Mesendoderm (in vitro differentiated cells): Measurements from ENCODE around the gene FHL1.

Source experiments
- DNase-seq: peaks from one replicate; pipeline ENCODE4 v3.0.0; 2013
- H2AK5ac ChIP-seq: 2 replicates; pipeline ENCODE4 v1.6.1; 2013; ENCODE audit warnings: low read length, inconsistent platforms
- H2BK120ac ChIP-seq: 2 replicates; pipeline ENCODE4 v1.6.1; 2013; ENCODE audit warnings: low read depth, mild to moderate bottlenecking, low read length, moderate library complexity, mixed read lengths
- H2BK15ac ChIP-seq: replicated peaks from 2 replicates; pipeline ENCODE4 v1.6.1; 2013; ENCODE audit warnings: low read depth, mild to moderate bottlenecking, moderate library complexity
- H2BK5ac ChIP-seq: 2 replicates; pipeline ENCODE4 v1.6.1; 2013; ENCODE audit warnings: low read length, inconsistent platforms
- H3K18ac ChIP-seq: 2 replicates; pipeline ENCODE4 v1.6.1; 2013; ENCODE audit warnings: mild to moderate bottlenecking, low read length, mixed read lengths
- H3K23ac ChIP-seq: one replicate; pipeline ENCODE4 v1.6.1; 2013; ENCODE audit warnings: low read length
- H3K27ac ChIP-seq: 2 replicates; pipeline ENCODE4 v1.5.1; 2013; ENCODE audit warnings: low read depth, mild to moderate bottlenecking, inconsistent platforms, low read length, moderate library complexity
- H3K27me3 ChIP-seq: 2 replicates; pipeline ENCODE4 v1.6.1; 2013; ENCODE audit warnings: low read length, control low read depth, mild to moderate bottlenecking, inconsistent platforms; ENCODE audit not compliant: insufficient read depth, poor library complexity
- H3K36me3 ChIP-seq: 2 replicates; pipeline ENCODE4 v1.6.1; 2013; ENCODE audit warnings: low read length, inconsistent platforms; ENCODE audit not compliant: control insufficient read depth, insufficient read depth
- H3K4ac ChIP-seq: one replicate; pipeline ENCODE4 v1.6.1; 2013; ENCODE audit warnings: low read depth, mild to moderate bottlenecking, low read length, moderate library complexity
- H3K4me1 ChIP-seq: 2 replicates; pipeline ENCODE4 v1.6.1; 2013; ENCODE audit warnings: low read depth, low read length, inconsistent platforms; ENCODE audit not compliant: control insufficient read depth
- H3K4me2 ChIP-seq: 2 replicates; pipeline ENCODE4 v1.6.1; 2013; ENCODE audit warnings: low read length
- H3K4me3 ChIP-seq: 2 replicates; pipeline ENCODE4 v1.5.1; 2013; ENCODE audit warnings: mild to moderate bottlenecking, low read length
- H3K56ac ChIP-seq: one replicate; pipeline ENCODE4 v1.6.1; 2013; ENCODE audit warnings: low read length
- H3K79me1 ChIP-seq: 2 replicates; pipeline ENCODE4 v1.6.1; 2013; ENCODE audit warnings: low read length, inconsistent platforms
- H3K79me2 ChIP-seq: 2 replicates; pipeline ENCODE4 v1.6.1; 2013; ENCODE audit warnings: mild to moderate bottlenecking, low read length; ENCODE audit not compliant: control insufficient read depth, insufficient read depth
- H3K9ac ChIP-seq: 2 replicates; pipeline ENCODE4 v1.6.1; 2013; ENCODE audit warnings: low read length, inconsistent platforms
- H4K5ac ChIP-seq: one replicate; pipeline ENCODE4 v1.6.1; 2013; ENCODE audit warnings: low read length
- H4K8ac ChIP-seq: one replicate; pipeline ENCODE4 v1.6.1; 2013; ENCODE audit warnings: low read depth, mild to moderate bottlenecking, control low read depth, low read length, moderate library complexity
- WGBS: extraction: QIAGEN DNeasy Blood & Tissue Kit; methylation state at CpG from one replicate; pipeline ENCODE4 v1.1.7; 2013; ENCODE audit warnings: low lambda C conversion rate, missing lambda C conversion rate; ENCODE audit not compliant: insufficient coverage; ENCODE audit errors: extremely low coverage; 5-methylcytosine and 5-hydroxymethylcytosine counted together

Gene FHL1

GRCh38 chrX:136112286-136112685 is 35.0 kb upstream of the FHL1 start:
- Histone ChIP-seq H3K79me2 (no peaks in the 10 kb centered on the region), H3K4me1 (no peaks in the 10 kb centered on the region), H4K5ac (no peak overlapping the region), H3K4me2 (no peak overlapping the region), H2BK120ac (no peak overlapping the region), H3K4me3 (no peak overlapping the region), H3K79me1 (no peaks in the 10 kb centered on the region), H3K23ac (no peak overlapping the region), H3K36me3 (no peaks in the 10 kb centered on the region), H3K27me3 (no peaks in the 10 kb centered on the region), H3K27ac (no peak overlapping the region), H2BK15ac (no peak overlapping the region), H4K8ac (no peak overlapping the region), H2BK5ac (no peak overlapping the region), H3K4ac (no peak overlapping the region), H2AK5ac (no peak overlapping the region), H3K56ac (no peak overlapping the region), H3K18ac (no peak overlapping the region), H3K9ac (no peak overlapping the region)
- no CpG with 5 or more reads among the region's 1 CpG for WGBS
- no peak for DNase-seq

- Histone ChIP-seq H4K5ac (no peak overlapping the region), H3K4me3 (no peak overlapping the region), H3K18ac (no peak overlapping the region), H2BK15ac (no peak overlapping the region), H3K23ac (no peak overlapping the region), H3K27me3 (no peaks in the 10 kb centered on the region), H3K79me1 (no peaks in the 10 kb centered on the region), H3K4me2 (no peak overlapping the region), H3K56ac (no peak overlapping the region), H3K27ac (no peak overlapping the region), H3K4me1 (no peaks in the 10 kb centered on the region), H3K4ac (no peak overlapping the region), H2AK5ac (no peak overlapping the region), H3K36me3 (no peaks in the 10 kb centered on the region), H3K9ac (no peak overlapping the region), H2BK120ac (no peak overlapping the region), H3K79me2 (no peaks in the 10 kb centered on the region), H4K8ac (no peak overlapping the region), H2BK5ac (no peak overlapping the region)
- no peak for DNase-seq
These were observed 34.6 kb upstream of the FHL1 start for GRCh38 chrX:136112778-136113177.

- Histone ChIP-seq H3K27me3 (no peaks in the 10 kb centered on the region), H3K4me1 (no peaks in the 10 kb centered on the region), H3K27ac (no peak overlapping the region), H2AK5ac (no peak overlapping the region), H3K9ac (no peak overlapping the region), H3K79me2 (no peaks in the 10 kb centered on the region), H2BK5ac (no peak overlapping the region), H4K8ac (no peak overlapping the region), H3K4me2 (no peak overlapping the region), H3K36me3 (no peaks in the 10 kb centered on the region), H3K79me1 (no peaks in the 10 kb centered on the region), H4K5ac (no peak overlapping the region), H3K56ac (no peak overlapping the region), H3K4ac (no peak overlapping the region), H3K4me3 (no peak overlapping the region), H3K23ac (no peak overlapping the region), H3K18ac (no peak overlapping the region), H2BK120ac (no peak overlapping the region), H2BK15ac (no peak overlapping the region)
- no CpG with 5 or more reads among the region's 5 CpGs for WGBS
- no peak for DNase-seq
These were observed 32.0 kb upstream of the FHL1 start for GRCh38 chrX:136115126-136115903.

- WGBS, result no CpG with 5 or more reads among the region's 3 CpGs
- H3K23ac ChIP-seq, result no peak overlapping the region
- no peaks in the 10 kb centered on the region for H3K36me3 ChIP-seq
- H3K79me2 ChIP-seq, result no peaks in the 10 kb centered on the region
- no peak overlapping the region for H2AK5ac ChIP-seq
- no peak overlapping the region for H3K27ac ChIP-seq
- no peak overlapping the region for H3K4me3 ChIP-seq
- H3K79me1 ChIP-seq, result no peaks in the 10 kb centered on the region
- no peak overlapping the region for H3K4ac ChIP-seq
- H3K9ac ChIP-seq, result no peak overlapping the region
- H3K27me3 ChIP-seq, result no peaks in the 10 kb centered on the region
- H4K5ac ChIP-seq, result no peak overlapping the region
- no peak overlapping the region for H2BK5ac ChIP-seq
- no peak overlapping the region for H4K8ac ChIP-seq
- no peak for DNase-seq
- no peak overlapping the region for H3K4me2 ChIP-seq
- H3K4me1 ChIP-seq, result no peaks in the 10 kb centered on the region
- no peak overlapping the region for H2BK15ac ChIP-seq
- H3K56ac ChIP-seq, result no peak overlapping the region
- H3K18ac ChIP-seq, result no peak overlapping the region
- no peak overlapping the region for H2BK120ac ChIP-seq
These were observed 31.4 kb upstream of the FHL1 start for GRCh38 chrX:136115904-136116297.

GRCh38 chrX:136121788-136122187 is 25.5 kb upstream of the FHL1 start:
- H3K27me3 ChIP-seq, result no peaks in the 10 kb centered on the region
- DNase-seq, result no peak
- H3K4me2 ChIP-seq, result no peak overlapping the region
- H3K9ac ChIP-seq, result no peak overlapping the region
- no CpG with 5 or more reads among the region's 1 CpG for WGBS
- no peak overlapping the region for H3K18ac ChIP-seq
- no peaks in the 10 kb centered on the region for H3K79me2 ChIP-seq
- H4K5ac ChIP-seq, result no peak overlapping the region
- H3K4ac ChIP-seq, result no peak overlapping the region
- H3K4me3 ChIP-seq, result no peak overlapping the region
- no peaks in the 10 kb centered on the region for H3K79me1 ChIP-seq
- H2AK5ac ChIP-seq, result no peak overlapping the region
- no peak overlapping the region for H2BK120ac ChIP-seq
- H3K27ac ChIP-seq, result no peak overlapping the region
- H3K4me1 ChIP-seq, result no peaks in the 10 kb centered on the region
- no peak overlapping the region for H3K56ac ChIP-seq
- H2BK15ac ChIP-seq, result no peak overlapping the region
- no peak overlapping the region for H3K23ac ChIP-seq
- H2BK5ac ChIP-seq, result no peak overlapping the region
- H4K8ac ChIP-seq, result no peak overlapping the region
- no peaks in the 10 kb centered on the region for H3K36me3 ChIP-seq

GRCh38 chrX:136122207-136122606 is 25.1 kb upstream of the FHL1 start:
- Histone ChIP-seq H2BK15ac (no peak overlapping the region), H3K27ac (no peak overlapping the region), H3K27me3 (no peaks in the 10 kb centered on the region), H3K4me3 (no peak overlapping the region), H3K36me3 (no peaks in the 10 kb centered on the region), H3K79me2 (no peaks in the 10 kb centered on the region), H3K56ac (no peak overlapping the region), H2BK5ac (no peak overlapping the region), H3K4me2 (no peak overlapping the region), H3K4me1 (no peaks in the 10 kb centered on the region), H3K79me1 (no peaks in the 10 kb centered on the region), H4K8ac (no peak overlapping the region), H3K23ac (no peak overlapping the region), H3K9ac (no peak overlapping the region), H2AK5ac (no peak overlapping the region), H4K5ac (no peak overlapping the region), H3K18ac (no peak overlapping the region), H3K4ac (no peak overlapping the region), H2BK120ac (no peak overlapping the region)
- no CpG with 5 or more reads among the region's 2 CpGs for WGBS
- no peak for DNase-seq
